Measurements from ENCODE around the gene PCBP3.

DNA sequence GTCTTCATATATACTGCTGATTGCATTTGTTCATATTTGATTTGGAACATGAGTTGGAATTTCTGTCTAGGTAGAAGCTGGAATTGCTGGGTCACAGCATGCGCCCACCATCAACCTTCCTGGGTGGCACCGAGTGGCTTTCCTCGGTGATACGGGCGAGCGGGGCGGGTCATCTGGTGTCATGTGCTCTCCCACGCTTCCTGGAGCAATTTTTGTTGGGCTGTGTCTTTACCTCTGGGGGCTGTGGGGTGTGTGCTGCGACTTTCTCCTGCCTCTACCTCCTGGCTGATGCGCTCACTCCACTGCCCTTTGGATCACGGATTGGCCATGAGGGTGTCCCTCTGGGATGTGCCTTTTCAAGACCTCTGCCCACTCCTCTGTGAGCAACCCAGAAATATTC lies 229.4 kb downstream of the PCBP3 start:
- TF ChIP-seq, protein P1, sequence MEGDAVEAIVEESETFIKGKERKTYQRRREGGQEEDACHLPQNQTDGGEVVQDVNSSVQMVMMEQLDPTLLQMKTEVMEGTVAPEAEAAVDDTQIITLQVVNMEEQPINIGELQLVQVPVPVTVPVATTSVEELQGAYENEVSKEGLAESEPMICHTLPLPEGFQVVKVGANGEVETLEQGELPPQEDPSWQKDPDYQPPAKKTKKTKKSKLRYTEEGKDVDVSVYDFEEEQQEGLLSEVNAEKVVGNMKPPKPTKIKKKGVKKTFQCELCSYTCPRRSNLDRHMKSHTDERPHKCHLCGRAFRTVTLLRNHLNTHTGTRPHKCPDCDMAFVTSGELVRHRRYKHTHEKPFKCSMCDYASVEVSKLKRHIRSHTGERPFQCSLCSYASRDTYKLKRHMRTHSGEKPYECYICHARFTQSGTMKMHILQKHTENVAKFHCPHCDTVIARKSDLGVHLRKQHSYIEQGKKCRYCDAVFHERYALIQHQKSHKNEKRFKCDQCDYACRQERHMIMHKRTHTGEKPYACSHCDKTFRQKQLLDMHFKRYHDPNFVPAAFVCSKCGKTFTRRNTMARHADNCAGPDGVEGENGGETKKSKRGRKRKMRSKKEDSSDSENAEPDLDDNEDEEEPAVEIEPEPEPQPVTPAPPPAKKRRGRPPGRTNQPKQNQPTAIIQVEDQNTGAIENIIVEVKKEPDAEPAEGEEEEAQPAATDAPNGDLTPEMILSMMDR (IDR thresholded peaks at IDR 0.05), result no peak
- no peak for TF ChIP-seq POLR2AphosphoS5 (IDR thresholded peaks at IDR 0.05)
